ENCODE data around the gene DAP. TPM values are rescaled to one million over a fixed set of nuclear protein-coding genes. Genes with fewer than 3 reads are reported as not detected.
"Not testable (repeated sequence)": the region's sequence is repeated elsewhere in the genome, so short reads cannot be mapped to it uniquely, and the experiment has no call there.

Gene DAP
- total RNA-seq, 1 donor from 2014 or later, result 11.8 TPM

DNA sequence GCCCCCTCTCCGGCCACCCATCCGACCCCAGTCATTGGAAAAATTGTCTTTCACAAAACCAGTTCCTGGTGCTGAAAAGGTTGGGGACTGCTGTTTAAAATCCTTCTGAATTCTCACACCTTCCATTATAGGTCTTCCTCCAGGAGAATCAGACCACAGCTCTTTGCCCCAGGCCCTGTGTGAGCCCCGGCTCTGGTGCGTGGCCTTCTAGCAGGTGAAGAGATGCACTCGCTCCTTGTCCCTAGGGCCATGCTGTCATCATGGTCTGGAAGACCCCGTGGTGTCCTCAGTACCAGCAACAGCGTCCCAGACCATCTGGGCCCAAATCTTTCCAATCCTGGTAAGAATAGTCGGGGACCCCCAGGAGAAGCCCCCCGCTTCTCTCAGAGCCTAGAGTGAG, 95.2 kb downstream of the DAP start:
- DNase-seq (ENCODE audit: low read depth) (no peak), FAIRE-seq (no peak)
- no peaks in the 10 kb centered on the region for H3K27me3 ChIP-seq (ENCODE audit: control insufficient read depth, insufficient read depth, low read length)
- H3K4me3 ChIP-seq (ENCODE audit: low read depth, low read length), result no peak overlapping the region
- H3K36me3 ChIP-seq (ENCODE audit: control insufficient read depth, insufficient read depth, low read length), result no peaks in the 10 kb centered on the region
- TF ChIP-seq, protein P1, sequence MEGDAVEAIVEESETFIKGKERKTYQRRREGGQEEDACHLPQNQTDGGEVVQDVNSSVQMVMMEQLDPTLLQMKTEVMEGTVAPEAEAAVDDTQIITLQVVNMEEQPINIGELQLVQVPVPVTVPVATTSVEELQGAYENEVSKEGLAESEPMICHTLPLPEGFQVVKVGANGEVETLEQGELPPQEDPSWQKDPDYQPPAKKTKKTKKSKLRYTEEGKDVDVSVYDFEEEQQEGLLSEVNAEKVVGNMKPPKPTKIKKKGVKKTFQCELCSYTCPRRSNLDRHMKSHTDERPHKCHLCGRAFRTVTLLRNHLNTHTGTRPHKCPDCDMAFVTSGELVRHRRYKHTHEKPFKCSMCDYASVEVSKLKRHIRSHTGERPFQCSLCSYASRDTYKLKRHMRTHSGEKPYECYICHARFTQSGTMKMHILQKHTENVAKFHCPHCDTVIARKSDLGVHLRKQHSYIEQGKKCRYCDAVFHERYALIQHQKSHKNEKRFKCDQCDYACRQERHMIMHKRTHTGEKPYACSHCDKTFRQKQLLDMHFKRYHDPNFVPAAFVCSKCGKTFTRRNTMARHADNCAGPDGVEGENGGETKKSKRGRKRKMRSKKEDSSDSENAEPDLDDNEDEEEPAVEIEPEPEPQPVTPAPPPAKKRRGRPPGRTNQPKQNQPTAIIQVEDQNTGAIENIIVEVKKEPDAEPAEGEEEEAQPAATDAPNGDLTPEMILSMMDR (IDR thresholded peaks at IDR 0.05; ENCODE audit: insufficient read depth, low read length, severe bottlenecking), result no peak

DNA sequence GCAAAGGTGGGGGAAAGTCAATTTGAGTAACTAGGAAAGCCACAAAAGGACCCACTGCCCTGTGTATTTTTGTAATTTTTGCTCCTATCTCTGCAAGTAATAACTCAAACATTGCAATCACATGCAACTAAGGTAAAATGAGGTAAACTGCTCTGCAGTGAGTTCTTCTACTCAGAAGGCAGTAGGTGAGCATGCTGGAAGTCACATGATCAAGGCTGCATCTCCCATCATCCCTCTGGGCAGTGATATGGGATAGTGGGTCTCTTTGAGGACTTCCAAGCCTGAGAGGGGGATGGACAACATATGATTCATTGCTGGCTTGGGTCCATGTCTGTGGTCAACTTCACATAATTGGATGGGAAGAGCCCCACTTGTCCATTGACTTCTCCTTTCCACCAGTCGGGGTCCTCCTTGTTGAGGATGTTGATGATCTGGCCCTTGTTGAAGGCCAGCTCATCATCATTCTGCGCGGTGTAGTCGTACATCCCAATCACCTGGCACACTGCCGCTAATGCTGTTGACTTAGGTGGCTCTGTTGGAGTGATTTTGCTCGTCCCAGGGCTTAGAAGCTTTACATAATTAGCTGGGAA, 96.8 kb downstream of the DAP start:
- DNase-seq (ENCODE audit: low read depth) (peak; percentile 18), FAIRE-seq (peak; percentile 95)
- not testable (repeated sequence) for H3K36me3 ChIP-seq (ENCODE audit: control insufficient read depth, insufficient read depth, low read length); H3K27me3 ChIP-seq (ENCODE audit: control insufficient read depth, insufficient read depth, low read length); H3K4me3 ChIP-seq (ENCODE audit: low read depth, low read length)

DNA sequence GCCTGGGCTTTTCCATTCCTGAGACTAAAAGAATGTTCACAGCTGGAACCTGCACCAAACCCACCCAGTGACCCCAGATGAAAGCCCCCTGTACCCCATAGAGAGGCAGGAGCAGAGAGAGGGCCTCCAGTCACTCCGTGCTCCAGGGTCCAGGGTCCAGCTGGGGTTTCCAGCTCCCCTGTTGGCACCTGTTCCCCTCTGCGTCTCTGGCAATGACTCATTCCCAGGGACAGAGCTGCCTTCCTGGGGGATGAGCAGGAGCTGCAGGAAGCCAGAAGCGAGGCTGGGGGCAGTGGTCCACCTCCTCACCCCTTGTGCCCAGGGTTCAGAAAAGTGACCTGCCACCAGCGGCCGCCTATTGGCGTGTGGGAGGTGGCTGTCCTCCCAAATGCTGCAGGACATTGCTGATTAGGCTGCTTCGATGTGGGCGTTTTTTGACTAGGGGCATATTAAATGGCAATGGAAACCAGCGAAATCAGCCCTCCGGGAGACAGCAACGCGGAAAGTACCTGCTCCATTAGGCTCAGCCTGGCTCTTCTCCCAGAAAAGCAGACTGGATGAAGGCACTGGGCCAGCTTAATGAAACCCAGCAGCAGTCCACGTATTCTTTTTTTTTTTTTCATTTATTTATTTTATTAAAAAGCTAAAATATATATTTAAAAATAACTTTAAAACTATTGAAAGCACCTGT, 97.4 kb downstream of the DAP start:
- Histone ChIP-seq H3K4me3 (ENCODE audit: low read depth, low read length) (no peak overlapping the region), H3K36me3 (ENCODE audit: control insufficient read depth, insufficient read depth, low read length) (no peaks in the 10 kb centered on the region), H3K27me3 (ENCODE audit: control insufficient read depth, insufficient read depth, low read length) (no peaks in the 10 kb centered on the region)
- FAIRE-seq (no peak), DNase-seq (ENCODE audit: low read depth) (no peak)
- TF ChIP-seq, protein P1 (IDR thresholded peaks at IDR 0.05; ENCODE audit: insufficient read depth, low read length, severe bottlenecking), result no peak

DNA sequence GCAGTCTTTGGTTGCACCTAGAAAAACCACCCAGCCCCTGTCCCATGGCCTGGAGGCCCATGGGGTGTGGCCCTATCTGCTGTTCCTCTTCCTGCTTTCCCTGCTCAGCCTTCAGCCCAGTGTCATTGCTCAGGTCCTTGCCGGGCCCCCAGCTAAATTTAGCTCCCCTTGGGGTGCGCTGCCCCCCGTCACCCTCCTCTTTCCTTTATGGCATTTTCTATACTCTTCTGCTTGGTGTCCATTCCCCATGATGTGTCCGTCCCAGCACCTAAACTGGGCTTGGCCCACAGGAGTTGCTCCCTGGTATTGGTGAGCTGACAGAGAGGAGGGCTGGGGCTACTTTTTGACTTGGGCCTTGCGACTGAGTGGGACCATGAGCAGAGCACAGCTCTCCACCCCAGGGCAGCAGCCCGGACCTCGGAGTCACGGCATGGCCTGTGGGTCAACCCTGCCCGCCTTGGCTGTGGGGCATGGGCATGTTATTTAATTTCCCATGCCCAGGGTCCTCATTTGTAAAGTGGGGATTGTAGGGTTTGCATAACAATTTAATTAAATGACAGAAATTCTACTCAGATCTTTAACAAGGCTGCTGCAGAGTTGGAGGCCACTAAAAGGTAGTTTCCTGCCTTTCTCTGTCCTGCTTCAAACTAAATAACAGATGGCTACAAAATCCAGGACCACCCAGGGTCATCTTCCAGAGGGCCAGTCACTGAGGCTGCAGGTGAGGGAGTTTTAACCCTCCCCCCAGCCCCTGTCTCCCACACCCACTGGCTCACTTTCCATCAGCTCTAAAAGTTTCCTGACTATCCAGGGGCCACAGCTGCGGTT, 98.2 kb downstream of the DAP start:
- DNase-seq (ENCODE audit: low read depth) (no peak), FAIRE-seq (no peak)
- Histone ChIP-seq H3K36me3 (ENCODE audit: control insufficient read depth, insufficient read depth, low read length) (no peaks in the 10 kb centered on the region), H3K4me3 (ENCODE audit: low read depth, low read length) (no peak overlapping the region), H3K27me3 (ENCODE audit: control insufficient read depth, insufficient read depth, low read length) (no peaks in the 10 kb centered on the region)
- TF ChIP-seq, protein P1 (IDR thresholded peaks at IDR 0.05; ENCODE audit: insufficient read depth, low read length, severe bottlenecking), result no peak

DNA sequence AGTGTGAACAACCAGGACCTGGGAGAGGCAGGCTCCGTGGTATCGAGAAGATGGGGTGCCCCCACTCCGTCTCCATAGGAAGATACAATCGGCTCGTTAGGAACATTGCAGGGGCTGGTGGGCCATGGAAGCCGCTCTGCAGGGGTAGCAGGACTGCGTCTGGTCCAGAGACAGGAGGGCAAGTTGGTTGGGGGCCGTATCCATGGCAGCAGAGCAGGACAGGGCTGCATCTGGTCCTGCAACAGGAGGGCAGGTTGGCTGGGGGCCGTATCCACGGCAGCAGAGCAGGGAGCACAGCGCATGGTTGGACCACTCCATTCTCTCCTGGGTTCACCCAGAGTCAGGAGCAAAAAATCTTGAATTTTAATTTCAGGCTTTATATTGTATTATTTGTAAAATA, 99.0 kb downstream of the DAP start:
- H3K4me3 ChIP-seq (ENCODE audit: low read depth, low read length), result no peak overlapping the region

DNA sequence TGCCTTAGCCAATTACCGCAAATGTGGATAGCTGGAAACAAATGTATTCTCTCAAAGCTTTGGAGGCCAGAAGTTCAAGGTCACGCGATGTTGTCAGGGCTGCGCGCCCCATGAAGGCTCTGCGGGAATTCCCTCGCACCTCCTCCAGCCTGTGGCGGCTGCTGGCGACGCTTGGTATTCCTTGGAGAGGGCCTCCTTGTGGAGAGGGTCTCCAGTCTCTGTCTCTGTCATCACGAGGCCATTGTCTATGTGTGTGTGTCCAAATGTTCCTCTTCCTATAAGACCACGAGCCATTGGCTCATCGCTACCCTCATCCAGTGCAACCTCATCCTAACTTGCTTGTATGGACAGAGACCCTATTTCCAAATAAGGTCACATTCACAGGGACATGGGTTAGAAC, 99.6 kb downstream of the DAP start:
- no peak for FAIRE-seq
- no peak for DNase-seq (ENCODE audit: low read depth)
- H3K36me3 ChIP-seq (ENCODE audit: control insufficient read depth, insufficient read depth, low read length), result no peaks in the 10 kb centered on the region
- H3K4me3 ChIP-seq (ENCODE audit: low read depth, low read length), result no peak overlapping the region
- TF ChIP-seq, protein P1 (IDR thresholded peaks at IDR 0.05; ENCODE audit: insufficient read depth, low read length, severe bottlenecking), result no peak
- H3K27me3 ChIP-seq (ENCODE audit: control insufficient read depth, insufficient read depth, low read length), result no peaks in the 10 kb centered on the region

More for the DNA sequence above, 99.0 kb downstream of the DAP start:
- FAIRE-seq, result no peak
- Histone ChIP-seq H3K27me3 (ENCODE audit: control insufficient read depth, insufficient read depth, low read length) (no peaks in the 10 kb centered on the region), H3K36me3 (ENCODE audit: control insufficient read depth, insufficient read depth, low read length) (no peaks in the 10 kb centered on the region)
- TF ChIP-seq, protein P1 (IDR thresholded peaks at IDR 0.05; ENCODE audit: insufficient read depth, low read length, severe bottlenecking), result no peak
- no peak for DNase-seq (ENCODE audit: low read depth)

All from bronchial epithelial cell (primary cell).